ENCODE data around the gene HEBP1. TPM values are rescaled to one million over a fixed set of nuclear protein-coding genes. Genes with fewer than 3 reads are reported as not detected.

Gene HEBP1
- polyA plus RNA-seq, 1 donor, result 34.4 TPM

GRCh38 chr12:13023811-13024530 lies 23.9 kb upstream of the HEBP1 start:
- no peak for DNase-seq (ENCODE audit: low read depth)

- DNase-seq (ENCODE audit: low read depth), result no peak
These were observed 22.8 kb upstream of the HEBP1 start for GRCh38 chr12:13022851-13023271.

- DNase-seq (ENCODE audit: low read depth), result no peak
These were observed 11.0 kb upstream of the HEBP1 start for GRCh38 chr12:13011098-13011497.

DNA sequence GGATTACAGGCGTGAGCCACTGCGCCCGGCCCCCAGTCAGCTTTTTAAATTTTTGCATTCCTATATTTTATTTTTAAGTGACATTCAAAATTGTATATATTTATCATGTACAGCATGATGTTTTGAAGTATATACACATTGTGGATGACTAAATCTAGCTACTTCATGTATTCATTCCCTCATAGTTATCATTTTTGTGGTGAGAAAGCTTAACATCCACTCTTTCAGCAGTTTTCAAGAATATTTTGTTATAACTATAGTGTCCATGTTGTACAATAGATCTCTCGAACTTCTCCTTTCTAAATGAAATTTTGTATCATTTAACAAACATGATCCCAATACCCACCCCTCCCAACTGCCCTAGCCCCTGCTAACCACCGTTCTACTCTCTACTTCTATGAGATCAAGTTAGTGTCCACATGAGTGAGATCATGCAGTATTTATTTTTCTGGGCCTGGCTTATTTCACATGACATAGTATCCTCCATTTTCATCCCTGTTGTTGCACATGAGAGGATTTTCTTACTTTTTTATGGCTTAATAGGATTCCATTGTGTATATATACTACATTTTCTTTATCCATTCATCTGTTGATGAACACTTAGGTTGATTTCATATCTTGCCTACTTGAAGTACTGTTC lies 8.8 kb upstream of the HEBP1 start:
- no peak for DNase-seq (ENCODE audit: low read depth)

DNA sequence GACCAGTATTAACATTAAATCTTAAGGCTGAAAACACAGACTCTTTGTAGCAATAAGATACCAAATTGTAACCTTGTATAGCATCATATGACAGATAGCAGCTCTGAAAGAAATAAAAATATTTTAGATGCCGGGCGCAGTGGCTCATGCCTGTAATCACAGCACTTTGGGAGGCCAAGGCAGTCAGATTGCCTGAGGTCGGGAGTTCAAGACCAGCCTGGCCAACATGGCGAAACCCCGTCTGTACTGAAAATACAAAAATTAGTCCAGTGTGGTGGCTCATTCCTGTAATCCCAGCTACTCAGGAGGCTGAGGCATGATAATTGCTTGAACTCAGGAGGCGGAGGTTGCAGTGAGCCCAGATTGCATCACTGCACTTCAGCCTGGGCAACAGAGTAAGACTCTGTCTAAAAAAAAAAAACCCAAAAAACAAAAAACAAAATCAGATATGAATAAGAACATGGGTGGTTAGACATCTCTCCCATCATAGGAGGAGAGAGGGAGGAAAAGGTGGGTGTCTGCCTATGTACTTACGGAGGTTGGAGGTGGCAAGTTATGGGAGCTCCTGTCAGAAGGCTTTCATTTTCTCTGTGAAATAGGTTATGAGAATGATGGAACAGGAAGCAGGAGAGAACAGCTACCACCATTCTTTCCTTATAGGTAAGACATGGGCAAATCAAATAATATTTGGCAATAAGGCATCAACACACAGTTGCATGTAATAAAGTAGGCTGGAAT lies 7.6 kb upstream of the HEBP1 start:
- DNase-seq (ENCODE audit: low read depth), result no peak

DNA sequence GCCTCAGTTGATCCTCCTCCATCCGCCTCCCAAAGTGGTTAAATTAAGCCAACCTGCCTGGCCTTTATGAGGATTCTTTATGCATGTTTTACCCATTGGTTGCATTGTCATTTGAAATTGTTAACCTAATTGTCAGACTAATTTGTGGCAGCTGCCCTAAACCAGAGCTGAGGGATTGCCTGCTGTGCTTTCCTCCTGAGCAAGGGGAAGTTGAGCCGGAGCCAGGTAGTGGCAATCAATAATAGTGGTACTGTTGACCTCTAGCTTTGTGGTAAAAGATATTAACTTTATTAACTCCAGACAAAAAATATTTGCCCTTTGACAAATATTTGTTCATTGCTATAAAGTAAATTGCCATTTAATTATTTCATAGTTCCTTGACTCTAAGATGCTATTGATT lies 5.6 kb upstream of the HEBP1 start:
- no peak for DNase-seq (ENCODE audit: low read depth)

GRCh38 chr12:13004986-13005385 lies 4.9 kb upstream of the HEBP1 start:
- DNase-seq (ENCODE audit: low read depth), result no peak

DNA sequence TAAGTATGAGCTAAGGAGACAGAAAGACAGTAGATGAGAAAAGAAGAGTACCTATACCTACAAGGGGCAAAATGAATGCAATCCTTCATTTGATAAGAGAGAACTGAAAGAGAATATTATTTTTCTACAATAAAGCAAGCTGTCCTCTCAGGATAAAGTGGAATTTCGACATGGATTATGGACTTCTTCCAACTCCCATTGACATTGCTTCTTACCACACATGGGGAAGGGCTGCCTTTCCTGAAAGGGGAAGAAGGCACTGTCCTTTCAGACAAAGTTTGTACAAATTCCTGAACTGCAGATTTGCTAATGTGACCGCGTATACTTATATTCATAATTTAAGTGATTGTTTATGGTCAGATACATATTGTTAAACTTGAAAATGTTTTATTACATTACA lies 4.3 kb upstream of the HEBP1 start:
- DNase-seq (ENCODE audit: low read depth), result no peak

- no peak for DNase-seq (ENCODE audit: low read depth)
These were observed 2.4 kb upstream of the HEBP1 start for GRCh38 chr12:13002301-13003097.

- no peak for DNase-seq (ENCODE audit: low read depth)
These were observed 1.6 kb upstream of the HEBP1 start for GRCh38 chr12:13001775-13002040.

DNA sequence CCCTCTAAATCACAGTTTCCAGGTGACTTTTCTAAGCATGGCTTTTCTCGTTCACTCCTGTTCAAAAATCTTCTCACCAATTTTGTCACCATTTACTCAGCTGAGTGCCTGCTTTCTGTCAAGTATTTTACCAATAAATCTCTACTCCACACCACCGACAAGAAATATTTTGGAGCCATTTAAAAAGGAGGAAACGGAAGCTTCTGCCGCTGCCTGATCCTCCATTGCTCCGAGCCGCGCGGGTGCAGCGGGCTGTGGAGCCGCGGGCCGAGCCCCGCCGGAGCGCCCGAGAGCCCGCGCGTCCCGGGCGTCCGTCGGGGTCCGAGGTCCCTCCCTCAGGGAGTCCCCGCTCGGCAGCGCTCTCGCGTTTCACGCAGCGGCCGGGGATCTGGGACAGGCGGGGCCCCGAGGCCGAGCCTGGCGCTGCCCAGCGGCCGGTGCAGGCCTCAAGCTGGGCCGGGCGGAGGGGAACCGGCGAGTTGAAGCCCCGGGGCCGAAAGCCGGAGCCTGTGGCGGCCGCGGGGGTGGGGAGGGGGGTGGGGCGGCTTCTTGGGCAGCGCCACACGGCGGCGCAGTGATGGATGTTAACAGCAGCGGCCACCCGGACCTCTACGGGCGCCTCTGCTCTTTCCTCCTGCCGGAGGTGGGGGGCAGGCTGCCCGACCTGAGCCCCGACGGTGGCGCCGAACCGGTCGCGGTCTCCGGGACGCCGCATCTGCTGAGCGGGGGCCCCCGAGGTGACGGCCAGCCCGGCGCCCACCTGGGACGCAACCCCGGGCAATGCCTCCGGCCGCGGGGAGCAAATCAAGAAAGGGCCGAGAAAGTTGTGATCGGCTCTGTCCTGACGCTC lies 1.1 kb upstream of the HEBP1 start:
- DNase-seq (ENCODE audit: low read depth), result no peak

GRCh38 chr12:13000616-13000924 lies 505 bp upstream of the HEBP1 start:
- DNase-seq (ENCODE audit: low read depth), result no peak

- DNase-seq (ENCODE audit: low read depth), result no peak
These were observed 650 bp downstream of the HEBP1 start for GRCh38 chr12:12999271-12999958.

DNA sequence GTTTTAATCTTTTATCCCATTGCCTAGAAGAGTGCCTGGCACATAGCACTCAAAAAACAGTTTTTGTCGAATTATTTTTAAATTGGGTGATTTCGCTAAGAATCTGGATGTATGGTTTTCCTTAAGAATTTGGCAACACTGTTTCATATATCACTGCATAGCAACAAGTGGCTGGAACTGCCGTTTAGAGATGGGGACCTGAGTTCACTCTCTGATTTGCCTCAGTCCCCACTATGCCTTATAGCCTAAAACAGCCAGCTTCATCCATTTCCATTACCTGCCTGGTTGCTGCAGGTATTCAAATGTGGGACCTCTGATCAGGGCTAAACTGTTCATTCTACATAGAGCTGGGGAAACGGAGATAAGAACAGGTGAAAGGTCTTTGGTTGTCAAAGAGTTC lies 1.8 kb downstream of the HEBP1 start:
- no peak for DNase-seq (ENCODE audit: low read depth)

DNA sequence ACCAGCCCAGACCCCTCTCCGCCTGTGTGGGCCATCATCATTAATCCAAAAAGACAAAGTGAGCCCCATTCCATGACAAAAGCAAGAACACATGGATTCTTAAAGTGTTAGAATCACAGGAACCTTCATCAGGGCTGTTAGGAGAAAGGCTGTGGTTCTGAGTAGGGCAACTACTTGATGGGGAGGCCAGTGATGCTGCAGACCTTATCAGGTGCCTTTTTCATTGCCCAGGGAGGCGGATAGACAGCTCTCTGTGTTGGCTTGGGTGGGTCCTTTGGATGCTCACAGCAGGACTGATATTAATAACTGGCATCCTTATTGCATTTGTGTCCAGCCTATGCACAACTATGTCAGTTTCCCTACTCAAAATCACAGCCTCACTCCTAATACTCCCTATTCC lies 2.3 kb downstream of the HEBP1 start:
- DNase-seq (ENCODE audit: low read depth), result no peak

DNA sequence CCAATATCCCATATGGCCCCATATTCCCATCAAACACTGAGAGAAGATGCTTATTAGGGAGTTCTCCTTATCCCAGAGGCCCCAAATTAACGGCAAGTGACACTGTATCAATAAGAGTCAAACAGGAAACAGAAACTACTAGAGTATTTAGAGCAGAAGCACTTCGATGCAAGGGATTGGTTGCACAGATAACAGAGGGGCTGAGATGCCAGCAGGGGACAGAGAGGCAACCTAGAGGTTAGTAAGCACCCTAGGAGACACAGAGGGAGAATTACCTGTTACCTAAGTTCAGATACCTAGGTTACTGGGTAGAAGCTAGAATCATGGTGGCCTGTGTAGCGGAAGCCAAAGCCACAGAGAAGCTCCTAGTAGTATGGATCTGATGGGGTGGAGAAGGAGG lies 2.9 kb downstream of the HEBP1 start:
- DNase-seq (ENCODE audit: low read depth), result no peak

DNA sequence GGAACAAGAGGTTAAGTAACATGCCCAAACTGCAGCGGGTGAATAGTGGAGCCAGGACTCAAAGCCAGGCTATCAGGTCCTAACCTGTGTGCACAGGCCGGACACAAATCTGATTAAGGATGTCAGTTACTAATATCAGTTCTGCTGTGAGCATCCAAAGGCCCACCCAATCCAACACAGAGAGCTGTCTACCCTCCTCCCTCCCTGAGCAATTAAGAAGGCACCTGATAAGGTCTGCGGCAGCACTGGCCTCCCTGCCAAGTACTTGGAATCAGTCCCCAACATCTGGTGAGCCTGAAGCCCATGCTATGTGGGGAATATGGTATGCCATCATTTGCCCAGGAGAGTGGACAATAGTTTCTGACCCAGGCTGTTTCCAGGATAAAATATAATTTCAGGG lies 3.9 kb downstream of the HEBP1 start:
- no peak for DNase-seq (ENCODE audit: low read depth)

DNA sequence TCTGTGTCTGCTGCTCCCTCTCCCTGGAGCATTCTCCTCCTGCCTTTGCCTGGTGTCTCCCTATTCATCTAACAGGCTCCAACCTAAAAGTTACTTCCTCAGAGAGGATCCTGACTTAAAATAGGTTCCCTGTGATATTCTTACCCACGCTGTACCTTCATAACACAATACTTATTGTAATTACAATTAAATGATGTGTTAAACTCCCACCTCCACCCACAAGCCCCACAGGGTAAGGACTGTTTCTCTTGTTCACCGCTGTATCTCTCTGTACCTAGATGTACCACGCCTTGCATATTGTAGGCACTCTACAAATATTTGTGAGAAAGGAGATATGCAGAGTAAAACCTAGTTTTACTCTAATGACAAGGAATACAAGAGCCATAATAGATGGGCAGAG lies 5.0 kb downstream of the HEBP1 start:
- DNase-seq (ENCODE audit: low read depth), result no peak

DNA sequence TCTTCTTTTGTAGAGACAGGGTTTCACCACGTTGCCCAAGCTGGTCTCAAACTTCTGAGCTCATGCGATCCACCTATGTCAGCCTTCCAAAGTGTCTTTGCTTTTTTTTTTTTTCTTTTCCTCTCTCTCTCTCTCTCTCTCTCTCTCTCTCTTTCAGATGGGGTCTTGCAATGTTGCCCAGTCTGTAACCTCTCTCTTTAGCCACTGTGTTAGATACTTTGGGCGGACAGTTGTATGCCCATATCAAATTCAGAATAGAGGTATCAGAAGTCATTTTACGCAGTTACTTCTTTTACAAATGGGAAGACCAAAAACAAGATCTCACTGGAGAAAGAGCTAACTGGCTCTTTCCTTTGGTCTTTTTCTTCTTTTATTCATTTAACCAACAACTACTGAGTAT lies 6.7 kb downstream of the HEBP1 start:
- DNase-seq (ENCODE audit: low read depth), result no peak

GRCh38 chr12:12992418-12993130 lies 7.5 kb downstream of the HEBP1 start:
- DNase-seq (ENCODE audit: low read depth), result no peak
